Endometrium (tissue), 2 donors: ENCODE results near the gene CD93.

ENCODE experiments used
- FAIRE-seq: peaks from 2 replicates; lab custom pipeline; 2012; peaks lifted over from hg19 to GRCh38; lab: Jason Lieb, UNC
- donor health status: control.
- donor health status: control.

Gene CD93

GRCh38 chr20:23120936-23121750 is 35.0 kb upstream of the CD93 start:
- no peak for FAIRE-seq

GRCh38 chr20:23120261-23120660 is 34.1 kb upstream of the CD93 start:
- FAIRE-seq, result no peak

- FAIRE-seq, result no peak
Measured at GRCh38 chr20:23119456-23120216, 33.5 kb upstream of the CD93 start.

- no peak for FAIRE-seq
Measured at GRCh38 chr20:23118766-23119165, 32.6 kb upstream of the CD93 start.

- FAIRE-seq, result no peak
Measured at GRCh38 chr20:23118144-23118543, 32.0 kb upstream of the CD93 start.

- no peak for FAIRE-seq
Measured at GRCh38 chr20:23117738-23118137, 31.6 kb upstream of the CD93 start.

- FAIRE-seq, result no peak
Measured at GRCh38 chr20:23116311-23117089, 30.4 kb upstream of the CD93 start.

GRCh38 chr20:23115822-23116221 is 29.7 kb upstream of the CD93 start:
- FAIRE-seq, result no peak

- no peak for FAIRE-seq
Measured at GRCh38 chr20:23114448-23115082, 28.4 kb upstream of the CD93 start.

- FAIRE-seq, result no peak
Measured at GRCh38 chr20:23114018-23114417, 27.9 kb upstream of the CD93 start.

GRCh38 chr20:23112595-23112994 is 26.5 kb upstream of the CD93 start:
- FAIRE-seq, result no peak

GRCh38 chr20:23111944-23112342 is 25.8 kb upstream of the CD93 start:
- no peak for FAIRE-seq

- FAIRE-seq, result no peak
Measured at GRCh38 chr20:23111307-23111943, 25.3 kb upstream of the CD93 start.

- no peak for FAIRE-seq
Measured at GRCh38 chr20:23108871-23109270, 22.7 kb upstream of the CD93 start.

- no peak for FAIRE-seq
Measured at GRCh38 chr20:23107466-23107865, 21.3 kb upstream of the CD93 start.

- no peak for FAIRE-seq
Measured at GRCh38 chr20:23106271-23106851, 20.2 kb upstream of the CD93 start.

- no peak for FAIRE-seq
Measured at GRCh38 chr20:23105193-23105592, 19.1 kb upstream of the CD93 start.

- no peak for FAIRE-seq
Measured at GRCh38 chr20:23103284-23104018, 17.3 kb upstream of the CD93 start.

GRCh38 chr20:23101696-23102406 is 15.7 kb upstream of the CD93 start:
- no peak for FAIRE-seq

GRCh38 chr20:23100720-23101107 is 14.6 kb upstream of the CD93 start:
- FAIRE-seq, result no peak
